AG04450 (cell line): ENCODE results near the gene NTM. TPM values are rescaled to one million over a fixed set of nuclear protein-coding genes. Genes with fewer than 3 reads are reported as not detected.

Source experiments
- CTCF ChIA-PET: fragments of 300-600, 350-600 bp; formaldehyde crosslinking; extraction: SDS; loops from one replicate; lab custom pipeline; 2022; ENCODE audit warnings: antibody characterized with exemption, inconsistent platforms; lab: Charles Lee
- POLR2A ChIA-PET: fragments of 350-600 bp; formaldehyde crosslinking; extraction: SDS; loops from one replicate; lab custom pipeline; 2021; ENCODE audit warnings: antibody characterized with exemption, inconsistent platforms; lab: Yijun Ruan, JAX
- DNase-seq: peaks from one replicate; pipeline ENCODE4 v3.0.0-alpha.2; 2011; ENCODE audit warnings: low read depth, low spot score
- H3K27ac ChIP-seq: one replicate; pipeline ENCODE4 v1.5.1; 2012; ENCODE audit warnings: low read depth, low read length, control low read depth
- H3K27me3 ChIP-seq: one replicate; pipeline ENCODE4 v1.6.0; 2012; ENCODE audit warnings: low read length; ENCODE audit not compliant: control insufficient read depth, insufficient read depth
- H3K4me3 ChIP-seq: 2 replicates; pipeline ENCODE4 v1.5.1; 2011; ENCODE audit warnings: mild to moderate bottlenecking, low read depth, low read length, control low read depth
- H3K9me3 ChIP-seq: 2 replicates; pipeline ENCODE4 v1.5.1; 2012; ENCODE audit warnings: low read length; ENCODE audit not compliant: control insufficient read depth, insufficient read depth
- polyA plus RNA-seq: library from polyadenylated mRNA; depleted of rRNA; stranded (reverse); fragments of >200 nt; gene quantifications from 2 replicates; pipeline ENCODE4 v1.2.3, GENCODE V29; 2011
- TF ChIP-seq, protein P1 (sequence below): IDR thresholded peaks from 2 replicates; pipeline ENCODE4 v1.5.1; 2011; ENCODE audit warnings: low read depth, low read length, control low read depth, inconsistent platforms

Gene NTM
- polyA plus RNA-seq, 1 experiment = 26.9 TPM

- CTCF ChIA-PET = interaction anchor here (1.2 kb wide), 1 partner anchor 400 kb away, joined by 3 read pairs; no protein-coding TSS in a partner anchor
- H3K27ac ChIP-seq = no peak overlapping the region
- no peak overlapping the region for H3K4me3 ChIP-seq
- TF ChIP-seq, protein P1, sequence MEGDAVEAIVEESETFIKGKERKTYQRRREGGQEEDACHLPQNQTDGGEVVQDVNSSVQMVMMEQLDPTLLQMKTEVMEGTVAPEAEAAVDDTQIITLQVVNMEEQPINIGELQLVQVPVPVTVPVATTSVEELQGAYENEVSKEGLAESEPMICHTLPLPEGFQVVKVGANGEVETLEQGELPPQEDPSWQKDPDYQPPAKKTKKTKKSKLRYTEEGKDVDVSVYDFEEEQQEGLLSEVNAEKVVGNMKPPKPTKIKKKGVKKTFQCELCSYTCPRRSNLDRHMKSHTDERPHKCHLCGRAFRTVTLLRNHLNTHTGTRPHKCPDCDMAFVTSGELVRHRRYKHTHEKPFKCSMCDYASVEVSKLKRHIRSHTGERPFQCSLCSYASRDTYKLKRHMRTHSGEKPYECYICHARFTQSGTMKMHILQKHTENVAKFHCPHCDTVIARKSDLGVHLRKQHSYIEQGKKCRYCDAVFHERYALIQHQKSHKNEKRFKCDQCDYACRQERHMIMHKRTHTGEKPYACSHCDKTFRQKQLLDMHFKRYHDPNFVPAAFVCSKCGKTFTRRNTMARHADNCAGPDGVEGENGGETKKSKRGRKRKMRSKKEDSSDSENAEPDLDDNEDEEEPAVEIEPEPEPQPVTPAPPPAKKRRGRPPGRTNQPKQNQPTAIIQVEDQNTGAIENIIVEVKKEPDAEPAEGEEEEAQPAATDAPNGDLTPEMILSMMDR = no peak
- no peak for DNase-seq
- POLR2A ChIA-PET = no interaction called here
- H3K27me3 ChIP-seq = peaks cover 4% of the 10 kb centered on the region
- H3K9me3 ChIP-seq = no peaks in the 10 kb centered on the region
Observed at GRCh38 chr11:131464461-131464860, 94.0 kb downstream of the NTM start.

DNA sequence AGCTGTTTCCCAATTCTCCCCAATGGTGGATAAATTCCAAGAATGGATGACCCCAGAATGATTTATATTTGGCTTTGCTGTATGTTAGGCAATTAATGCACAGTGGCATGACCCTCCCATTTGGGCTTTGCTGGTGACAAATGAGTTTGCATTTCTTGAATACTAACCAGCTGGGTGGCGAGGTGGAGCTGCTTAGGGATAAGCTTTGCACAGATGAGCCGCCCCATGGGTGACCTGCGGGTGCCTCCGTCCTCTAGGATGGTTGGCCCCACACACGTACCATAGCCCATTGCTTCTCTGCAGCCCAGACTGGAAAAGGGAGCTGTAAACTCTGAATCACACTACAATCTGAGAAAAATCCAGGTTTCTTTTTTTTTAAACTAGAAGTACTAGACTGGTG, 94.6 kb downstream of the NTM start:
- Histone ChIP-seq H3K27me3 (peaks cover 4% of the 10 kb centered on the region), H3K27ac (no peak overlapping the region), H3K9me3 (no peaks in the 10 kb centered on the region), H3K4me3 (no peak overlapping the region)
- no peak for DNase-seq
- ChIA-PET CTCF (interaction anchor here (1.2 to 1.9 kb wide), 2 partner anchors 209 to 400 kb away, joined by 3 to 6 read pairs; no protein-coding TSS in a partner anchor), POLR2A (no interaction called here)
- TF ChIP-seq, protein P1 = no peak

GRCh38 chr11:131465746-131466145, 95.3 kb downstream of the NTM start:
- no peak for DNase-seq
- ChIA-PET POLR2A (no interaction called here), CTCF (interaction anchor here (1.9 kb wide), 1 partner anchor 208 kb away, joined by 6 read pairs; no protein-coding TSS in a partner anchor)
- no peak overlapping the region for H3K4me3 ChIP-seq
- peaks cover 5% of the 10 kb centered on the region for H3K27me3 ChIP-seq
- TF ChIP-seq, protein P1 = no peak
- H3K9me3 ChIP-seq = no peaks in the 10 kb centered on the region
- H3K27ac ChIP-seq = no peak overlapping the region

- no peak overlapping the region for H3K4me3 ChIP-seq
- DNase-seq = no peak
- H3K9me3 ChIP-seq = no peaks in the 10 kb centered on the region
- TF ChIP-seq, protein P1 = no peak
- POLR2A ChIA-PET = no interaction called here
- no peak overlapping the region for H3K27ac ChIP-seq
- peaks cover 6% of the 10 kb centered on the region for H3K27me3 ChIP-seq
- CTCF ChIA-PET = no interaction called here
Observed at GRCh38 chr11:131467645-131468394, 97.4 kb downstream of the NTM start.

- DNase-seq = no peak
- peaks cover 6% of the 10 kb centered on the region for H3K27me3 ChIP-seq
- no peaks in the 10 kb centered on the region for H3K9me3 ChIP-seq
- ChIA-PET POLR2A (no interaction called here), CTCF (no interaction called here)
- TF ChIP-seq, protein P1 = no peak
- no peak overlapping the region for H3K27ac ChIP-seq
- no peak overlapping the region for H3K4me3 ChIP-seq
Observed at GRCh38 chr11:131468565-131468964, 98.2 kb downstream of the NTM start.
